SU-DHL-6 (cell line): ENCODE results near the gene MAIP1.

Experiments used
- H2AFZ ChIP-seq: fragments of 200-600 bp; sonication (generic); 2 replicates; pipeline ENCODE4 v1.6.1; 2014; ENCODE audit warnings: low read depth, mild to moderate bottlenecking, moderate library complexity, mixed read lengths, antibody characterized with exemption, low read length; ENCODE audit not compliant: severe bottlenecking
- H3F3A ChIP-seq: fragments of 200-600 bp; shearing (Covaris generic); 2 replicates; pipeline ENCODE4 v1.6.0; 2016; ENCODE audit warnings: antibody characterized with exemption, mild to moderate bottlenecking; ENCODE audit not compliant: insufficient read depth
- H3K27ac ChIP-seq: fragments of 200-600 bp; sonication (generic); 2 replicates; pipeline ENCODE4 v1.5.1; 2016; ENCODE audit warnings: low read depth, mild to moderate bottlenecking, low read length, moderate library complexity, mixed read lengths
- H3K27me3 ChIP-seq: fragments of 200-600 bp; sonication (generic), shearing (Covaris generic); 2 replicates; pipeline ENCODE4 v1.6.0; 2014; ENCODE audit warnings: mild to moderate bottlenecking, low read length
- H3K36me3 ChIP-seq: fragments of 200-600 bp; sonication (generic); 2 replicates; pipeline ENCODE4 v1.6.1; 2014; ENCODE audit warnings: mild to moderate bottlenecking, low read length, mixed read lengths
- H3K4me2 ChIP-seq: fragments of 300-600, 200-600 bp; shearing (Covaris generic), sonication (generic); 2 replicates; pipeline ENCODE4 v1.6.0; 2014; ENCODE audit warnings: low read length, low read depth, mild to moderate bottlenecking; ENCODE audit not compliant: poor library complexity, severe bottlenecking
- H3K4me3 ChIP-seq: fragments of 200-600 bp; sonication (generic); 2 replicates; pipeline ENCODE4 v1.5.1; 2014; ENCODE audit warnings: antibody characterized with exemption, low read length, mild to moderate bottlenecking, mixed read lengths; ENCODE audit not compliant: insufficient read depth, poor library complexity, severe bottlenecking
- H3K79me2 ChIP-seq: fragments of 200-600 bp; sonication (generic); 2 replicates; pipeline ENCODE4 v1.6.1; 2014; ENCODE audit warnings: mild to moderate bottlenecking, low read length, moderate library complexity; ENCODE audit not compliant: insufficient read depth
- H3K9ac ChIP-seq: fragments of 200-600 bp; sonication (generic); 2 replicates; pipeline ENCODE4 v1.7.0; 2014; ENCODE audit warnings: mild to moderate bottlenecking, low read length
- H3K9me2 ChIP-seq: fragments of 200-600 bp; sonication (generic); replicated peaks from 2 replicates; pipeline ENCODE4 v1.6.1; 2014; ENCODE audit warnings: low read length; ENCODE audit not compliant: insufficient read depth
- H3K9me3 ChIP-seq: fragments of 200-600 bp; sonication (generic); 2 replicates; pipeline ENCODE4 v1.6.1; 2014; ENCODE audit warnings: low read length, mixed read lengths; ENCODE audit not compliant: insufficient read depth
- H4K20me1 ChIP-seq: fragments of 200-600 bp; sonication (generic); 2 replicates; pipeline ENCODE4 v1.6.1; 2014; ENCODE audit warnings: low read depth, mild to moderate bottlenecking, antibody characterized with exemption, low read length, moderate library complexity, mixed read lengths
- CTCF ChIP-seq: fragments of 200-600 bp; sonication (generic); IDR thresholded peaks from one replicate; pipeline ENCODE4 v1.5.1; 2017; ENCODE audit warnings: antibody characterized with exemption, mild to moderate bottlenecking, low read length, moderate library complexity; ENCODE audit not compliant: insufficient read depth, poor library complexity, severe bottlenecking
- EZH2phosphoT487 ChIP-seq: fragments of 200-600 bp; sonication (generic), shearing (Covaris generic); conservative IDR thresholded peaks from 2 replicates; pipeline ENCODE4 v1.6.1; 2018; ENCODE audit warnings: mild to moderate bottlenecking, antibody characterized with exemption, low read length, moderate library complexity, mixed read lengths

Gene MAIP1

GRCh38 chr2:199982126-199982843 lies 26.9 kb downstream of the MAIP1 start:
- no peak overlapping the region for H3K9ac ChIP-seq
- TF ChIP-seq EZH2phosphoT487 = no peak
- TF ChIP-seq CTCF = no peak
- H3K27me3 ChIP-seq = no peaks in the 10 kb centered on the region
- no peak overlapping the region for H3K27ac ChIP-seq
- H3K4me3 ChIP-seq = no peak overlapping the region
- H3K4me2 ChIP-seq = no peak overlapping the region
- no peak overlapping the region for H2AFZ ChIP-seq
- H4K20me1 ChIP-seq = no peaks in the 10 kb centered on the region
- H3K9me3 ChIP-seq = no peaks in the 10 kb centered on the region
- H3K9me2 ChIP-seq = no peaks in the 10 kb centered on the region
- H3F3A ChIP-seq = no peaks in the 10 kb centered on the region
- H3K36me3 ChIP-seq = no peaks in the 10 kb centered on the region
- H3K79me2 ChIP-seq = no peaks in the 10 kb centered on the region

GRCh38 chr2:199983534-199983933 lies 28.2 kb downstream of the MAIP1 start:
- H3K9me3 ChIP-seq = no peaks in the 10 kb centered on the region
- H2AFZ ChIP-seq = no peak overlapping the region
- H3K27me3 ChIP-seq = no peaks in the 10 kb centered on the region
- H3F3A ChIP-seq = no peaks in the 10 kb centered on the region
- H3K36me3 ChIP-seq = no peaks in the 10 kb centered on the region
- H3K9ac ChIP-seq = no peak overlapping the region
- H4K20me1 ChIP-seq = no peaks in the 10 kb centered on the region
- H3K4me2 ChIP-seq = no peak overlapping the region
- TF ChIP-seq EZH2phosphoT487 = no peak
- TF ChIP-seq CTCF = no peak
- H3K27ac ChIP-seq = no peak overlapping the region
- no peak overlapping the region for H3K4me3 ChIP-seq
- H3K79me2 ChIP-seq = no peaks in the 10 kb centered on the region
- no peaks in the 10 kb centered on the region for H3K9me2 ChIP-seq

- no peaks in the 10 kb centered on the region for H3K9me3 ChIP-seq
- TF ChIP-seq CTCF (no peak), EZH2phosphoT487 (no peak)
- no peaks in the 10 kb centered on the region for H3K36me3 ChIP-seq
- H3K4me3 ChIP-seq = no peak overlapping the region
- no peak overlapping the region for H3K4me2 ChIP-seq
- H3F3A ChIP-seq = no peaks in the 10 kb centered on the region
- no peaks in the 10 kb centered on the region for H3K79me2 ChIP-seq
- H3K27ac ChIP-seq = no peak overlapping the region
- H3K27me3 ChIP-seq = no peaks in the 10 kb centered on the region
- no peaks in the 10 kb centered on the region for H3K9me2 ChIP-seq
- no peaks in the 10 kb centered on the region for H4K20me1 ChIP-seq
- H2AFZ ChIP-seq = no peak overlapping the region
- H3K9ac ChIP-seq = no peak overlapping the region
Measured at GRCh38 chr2:199984159-199984558, 28.8 kb downstream of the MAIP1 start.
